ENCODE data around the gene RAB11FIP4. TPM values are rescaled to one million over a fixed set of nuclear protein-coding genes. Genes with fewer than 3 reads are reported as not detected.
A peak's percentile ranks its signal among the peaks of the same experiment; 100 is the strongest.

Gene RAB11FIP4
- total RNA-seq, 1 donor: 0.72 TPM

DNA sequence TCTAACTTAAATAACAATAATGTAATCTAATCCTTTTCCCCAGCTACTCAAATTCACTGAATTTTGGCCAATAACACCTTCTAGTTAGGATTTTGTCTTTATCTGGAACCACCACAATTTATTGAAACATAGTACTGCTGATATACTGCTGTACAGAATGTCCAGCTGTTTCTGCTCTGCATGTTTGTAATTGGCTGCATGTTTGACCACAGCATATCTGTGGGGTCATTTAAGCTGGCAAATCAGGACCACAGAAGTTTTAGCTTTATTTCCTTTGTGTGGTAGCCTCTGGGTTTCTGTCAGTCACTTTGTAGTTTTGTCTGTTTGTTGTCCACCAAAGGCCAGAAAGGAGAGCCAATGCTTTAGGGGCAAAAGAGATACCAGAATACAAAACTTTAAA, 22.2 kb upstream of the RAB11FIP4 start:
- Histone ChIP-seq H3K27ac (ENCODE audit: low read depth, low read length) (no peak overlapping the region), H3K4me3 (ENCODE audit: insufficient read depth, low read length) (no peak overlapping the region), H3K27me3 (ENCODE audit: insufficient read depth, low read length) (no peaks in the 10 kb centered on the region), H4K20me1 (ENCODE audit: insufficient read depth, low read length) (no peaks in the 10 kb centered on the region), H2AFZ (ENCODE audit: low read length) (no peak overlapping the region), H3K9me3 (ENCODE audit: low read depth, low read length) (no peaks in the 10 kb centered on the region), H3K36me3 (ENCODE audit: insufficient read depth, low read length) (peaks cover 20% of the 10 kb centered on the region), H3K4me2 (ENCODE audit: insufficient read depth, low read length) (no peak overlapping the region), H3K4me1 (ENCODE audit: insufficient read depth, low read length) (peaks cover 7% of the 10 kb centered on the region), H3K79me2 (ENCODE audit: insufficient read depth, low read length) (no peaks in the 10 kb centered on the region)
- DNase-seq (ENCODE audit: insufficient read length, low spot score, missing footprints): no peak
- TF ChIP-seq, protein P1, sequence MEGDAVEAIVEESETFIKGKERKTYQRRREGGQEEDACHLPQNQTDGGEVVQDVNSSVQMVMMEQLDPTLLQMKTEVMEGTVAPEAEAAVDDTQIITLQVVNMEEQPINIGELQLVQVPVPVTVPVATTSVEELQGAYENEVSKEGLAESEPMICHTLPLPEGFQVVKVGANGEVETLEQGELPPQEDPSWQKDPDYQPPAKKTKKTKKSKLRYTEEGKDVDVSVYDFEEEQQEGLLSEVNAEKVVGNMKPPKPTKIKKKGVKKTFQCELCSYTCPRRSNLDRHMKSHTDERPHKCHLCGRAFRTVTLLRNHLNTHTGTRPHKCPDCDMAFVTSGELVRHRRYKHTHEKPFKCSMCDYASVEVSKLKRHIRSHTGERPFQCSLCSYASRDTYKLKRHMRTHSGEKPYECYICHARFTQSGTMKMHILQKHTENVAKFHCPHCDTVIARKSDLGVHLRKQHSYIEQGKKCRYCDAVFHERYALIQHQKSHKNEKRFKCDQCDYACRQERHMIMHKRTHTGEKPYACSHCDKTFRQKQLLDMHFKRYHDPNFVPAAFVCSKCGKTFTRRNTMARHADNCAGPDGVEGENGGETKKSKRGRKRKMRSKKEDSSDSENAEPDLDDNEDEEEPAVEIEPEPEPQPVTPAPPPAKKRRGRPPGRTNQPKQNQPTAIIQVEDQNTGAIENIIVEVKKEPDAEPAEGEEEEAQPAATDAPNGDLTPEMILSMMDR (IDR thresholded peaks at IDR 0.05; ENCODE audit: extremely low read depth, low read depth, low read length): no peak

DNA sequence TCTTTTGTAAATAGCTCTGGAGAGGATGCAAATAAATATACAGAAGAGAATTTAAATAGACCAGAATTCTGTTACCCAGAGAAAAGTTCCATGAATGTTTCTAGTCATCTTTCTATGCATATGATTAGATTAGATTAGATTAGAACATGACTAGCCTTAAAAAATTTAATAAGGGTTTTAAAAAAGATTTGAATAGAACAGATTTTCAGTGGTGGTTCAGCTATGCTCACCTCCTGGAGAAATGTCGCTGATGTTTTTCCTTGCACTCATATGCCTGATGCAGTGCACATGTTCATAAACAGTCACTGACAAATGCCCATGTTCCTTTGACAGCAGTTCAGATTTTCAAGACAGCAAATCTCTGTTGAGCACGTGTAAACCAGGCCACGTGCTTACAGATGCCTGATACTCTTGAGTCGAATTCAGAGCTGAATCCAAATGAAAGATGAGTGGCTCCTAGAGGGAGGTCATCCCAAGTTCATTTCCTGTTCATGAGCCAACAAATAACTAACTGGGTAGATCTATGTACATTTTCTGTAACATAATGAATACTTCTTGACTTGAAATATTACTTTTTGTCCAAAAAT, 19.9 kb upstream of the RAB11FIP4 start:
- no peaks in the 10 kb centered on the region for H4K20me1 ChIP-seq (ENCODE audit: insufficient read depth, low read length)
- H3K9me3 ChIP-seq (ENCODE audit: low read depth, low read length): no peaks in the 10 kb centered on the region
- H3K4me1 ChIP-seq (ENCODE audit: insufficient read depth, low read length): peaks cover 7% of the 10 kb centered on the region
- H3K4me3 ChIP-seq (ENCODE audit: insufficient read depth, low read length): no peak overlapping the region
- H3K27ac ChIP-seq (ENCODE audit: low read depth, low read length): no peak overlapping the region
- H3K4me2 ChIP-seq (ENCODE audit: insufficient read depth, low read length): no peak overlapping the region
- H3K36me3 ChIP-seq (ENCODE audit: insufficient read depth, low read length): peaks cover 23% of the 10 kb centered on the region
- H3K27me3 ChIP-seq (ENCODE audit: insufficient read depth, low read length): no peaks in the 10 kb centered on the region
- H3K79me2 ChIP-seq (ENCODE audit: insufficient read depth, low read length): no peaks in the 10 kb centered on the region
- no peak for DNase-seq (ENCODE audit: insufficient read length, low spot score, missing footprints)
- H2AFZ ChIP-seq (ENCODE audit: low read length): no peak overlapping the region
- TF ChIP-seq, protein P1 (IDR thresholded peaks at IDR 0.05; ENCODE audit: extremely low read depth, low read depth, low read length): no peak

DNA sequence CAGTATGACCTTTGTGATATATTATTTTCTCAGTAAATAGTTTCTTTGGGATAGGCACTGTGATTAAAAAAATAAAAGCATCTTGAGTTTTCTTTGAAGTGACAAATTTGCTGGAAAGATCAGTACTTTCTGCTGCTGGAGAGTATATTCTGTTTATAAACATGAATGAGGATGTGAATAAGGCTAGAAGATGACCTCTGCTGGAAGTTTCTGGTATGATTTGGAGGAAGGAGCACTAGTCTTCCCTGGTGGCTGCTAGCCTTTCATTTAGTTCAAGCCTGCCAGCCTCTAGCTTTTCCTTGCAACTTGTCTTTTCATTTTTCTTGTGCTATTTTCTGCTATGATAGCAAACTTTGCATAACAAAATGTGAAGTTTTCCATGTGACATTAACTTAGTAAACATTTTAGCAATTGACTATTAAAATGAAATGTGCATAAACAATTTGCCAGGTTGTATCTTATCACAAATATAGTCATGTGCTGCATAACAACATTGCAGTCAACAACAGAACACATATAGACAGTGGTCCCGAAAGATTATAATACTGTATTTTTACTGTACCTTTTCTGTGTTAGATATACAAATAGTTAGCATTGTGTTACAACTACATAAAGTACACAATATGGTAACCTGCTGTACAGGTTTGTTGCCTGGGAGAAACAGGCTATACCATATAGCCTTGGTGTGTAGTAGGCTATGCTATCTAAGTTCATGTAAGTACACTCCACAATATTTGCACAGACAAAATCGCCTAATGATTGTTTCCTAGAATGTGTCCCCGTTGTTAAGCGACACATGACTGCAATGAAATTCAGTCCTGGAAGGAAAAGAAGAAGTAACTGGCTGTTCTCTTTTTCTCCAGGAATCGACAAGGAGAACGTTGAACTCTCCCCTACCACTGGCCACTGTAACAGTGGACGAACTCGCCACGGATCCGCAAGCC, 18.1 kb upstream of the RAB11FIP4 start:
- TF ChIP-seq, protein P1 (IDR thresholded peaks at IDR 0.05; ENCODE audit: extremely low read depth, low read depth, low read length): peak; percentile 73
- peaks cover 7% of the 10 kb centered on the region for H3K4me1 ChIP-seq (ENCODE audit: insufficient read depth, low read length)
- no peak overlapping the region for H3K4me2 ChIP-seq (ENCODE audit: insufficient read depth, low read length)
- H3K27ac ChIP-seq (ENCODE audit: low read depth, low read length): no peak overlapping the region
- no peaks in the 10 kb centered on the region for H4K20me1 ChIP-seq (ENCODE audit: insufficient read depth, low read length)
- no peaks in the 10 kb centered on the region for H3K9me3 ChIP-seq (ENCODE audit: low read depth, low read length)
- DNase-seq (ENCODE audit: insufficient read length, low spot score, missing footprints): no peak
- peaks cover 28% of the 10 kb centered on the region for H3K36me3 ChIP-seq (ENCODE audit: insufficient read depth, low read length)
- H2AFZ ChIP-seq (ENCODE audit: low read length): no peak overlapping the region
- H3K79me2 ChIP-seq (ENCODE audit: insufficient read depth, low read length): no peaks in the 10 kb centered on the region
- H3K27me3 ChIP-seq (ENCODE audit: insufficient read depth, low read length): no peaks in the 10 kb centered on the region
- no peak overlapping the region for H3K4me3 ChIP-seq (ENCODE audit: insufficient read depth, low read length)

DNA sequence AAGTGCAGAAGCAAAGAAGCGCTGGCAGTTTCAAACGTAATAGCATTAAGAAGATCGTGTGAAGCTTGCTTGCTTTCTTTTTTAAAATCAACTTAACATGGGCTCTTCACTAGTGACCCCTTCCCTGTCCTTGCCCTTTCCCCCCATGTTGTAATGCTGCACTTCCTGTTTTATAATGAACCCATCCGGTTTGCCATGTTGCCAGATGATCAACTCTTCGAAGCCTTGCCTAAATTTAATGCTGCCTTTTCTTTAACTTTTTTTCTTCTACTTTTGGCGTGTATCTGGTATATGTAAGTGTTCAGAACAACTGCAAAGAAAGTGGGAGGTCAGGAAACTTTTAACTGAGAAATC, 17.4 kb upstream of the RAB11FIP4 start:
- Histone ChIP-seq H3K27ac (ENCODE audit: low read depth, low read length) (no peak overlapping the region), H3K4me2 (ENCODE audit: insufficient read depth, low read length) (no peak overlapping the region), H4K20me1 (ENCODE audit: insufficient read depth, low read length) (no peaks in the 10 kb centered on the region), H3K4me3 (ENCODE audit: insufficient read depth, low read length) (no peak overlapping the region), H2AFZ (ENCODE audit: low read length) (no peak overlapping the region), H3K9me3 (ENCODE audit: low read depth, low read length) (no peaks in the 10 kb centered on the region), H3K27me3 (ENCODE audit: insufficient read depth, low read length) (no peaks in the 10 kb centered on the region), H3K36me3 (ENCODE audit: insufficient read depth, low read length) (peaks cover 32% of the 10 kb centered on the region), H3K4me1 (ENCODE audit: insufficient read depth, low read length) (peaks cover 7% of the 10 kb centered on the region), H3K79me2 (ENCODE audit: insufficient read depth, low read length) (no peaks in the 10 kb centered on the region)
- DNase-seq (ENCODE audit: insufficient read length, low spot score, missing footprints): no peak
- TF ChIP-seq, protein P1 (IDR thresholded peaks at IDR 0.05; ENCODE audit: extremely low read depth, low read depth, low read length): no peak

Data from osteoblast (primary cell).